HG02798 (cell line): Measurements from ENCODE around the gene EPHA10.

Source experiments
- ATAC-seq: cut with Tn5 transposase; IDR thresholded peaks from one replicate; pipeline ENCODE4 v1.9.1; 2021; ENCODE audit warnings: mild to moderate bottlenecking; ENCODE audit not compliant: unreplicated experiment, poor library complexity

The EPHA10 gene

DNA sequence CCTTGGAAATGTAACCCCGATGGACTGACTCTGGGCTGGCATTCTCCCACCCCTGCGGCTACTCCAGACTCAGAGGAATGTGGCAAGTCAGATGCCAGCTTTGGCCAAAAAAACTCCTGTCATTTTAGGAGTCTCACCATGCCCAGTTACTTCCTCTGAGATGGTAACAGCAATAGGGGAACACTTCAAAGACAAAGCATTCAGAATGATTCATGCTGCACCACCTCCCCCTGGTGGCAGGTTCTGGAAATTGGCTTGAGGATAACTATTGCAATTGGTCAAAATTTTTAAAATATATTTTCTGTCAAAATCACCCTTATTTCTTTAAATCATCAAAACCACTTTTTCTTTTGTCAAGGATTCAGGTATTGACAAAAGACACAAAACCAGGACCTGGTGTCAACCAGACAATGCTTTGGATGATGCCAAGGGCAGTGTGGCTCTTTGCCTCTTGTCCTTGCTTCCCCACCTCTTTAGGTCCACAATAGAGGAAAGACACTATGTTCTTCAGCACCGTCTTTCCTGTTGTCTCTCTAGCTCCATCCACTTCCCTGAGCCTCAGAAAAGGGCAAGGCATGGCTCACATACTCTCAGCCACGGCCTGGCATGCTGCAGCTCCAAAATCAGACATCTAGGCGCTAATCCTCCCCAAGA, 82.5 kb downstream of the EPHA10 start:
- ATAC-seq, result no peak

GRCh38 chr1:37680933-37681332, 84.0 kb downstream of the EPHA10 start:
- no peak for ATAC-seq

DNA sequence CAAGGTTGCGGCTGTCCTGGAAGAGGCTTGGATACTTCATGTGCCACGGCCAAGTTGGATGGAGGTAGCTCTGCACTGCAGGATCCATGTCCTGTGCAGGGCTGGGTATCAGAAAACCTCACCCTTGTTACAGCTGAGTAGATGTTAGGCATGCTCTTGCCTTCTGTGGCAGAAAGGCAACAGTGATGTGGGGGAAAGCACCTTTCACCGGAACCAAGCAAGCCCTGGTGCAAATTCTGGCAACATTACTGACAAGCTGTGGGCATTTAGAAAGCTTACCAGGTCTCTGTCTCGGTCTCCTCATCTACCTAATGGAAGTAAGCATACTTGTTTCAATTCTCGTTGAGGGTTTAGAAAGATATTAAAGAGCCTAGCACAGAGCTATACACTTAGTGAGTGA, 87.1 kb downstream of the EPHA10 start:
- ATAC-seq, result no peak

GRCh38 chr1:37677143-37677439, 87.8 kb downstream of the EPHA10 start:
- ATAC-seq, result no peak

DNA sequence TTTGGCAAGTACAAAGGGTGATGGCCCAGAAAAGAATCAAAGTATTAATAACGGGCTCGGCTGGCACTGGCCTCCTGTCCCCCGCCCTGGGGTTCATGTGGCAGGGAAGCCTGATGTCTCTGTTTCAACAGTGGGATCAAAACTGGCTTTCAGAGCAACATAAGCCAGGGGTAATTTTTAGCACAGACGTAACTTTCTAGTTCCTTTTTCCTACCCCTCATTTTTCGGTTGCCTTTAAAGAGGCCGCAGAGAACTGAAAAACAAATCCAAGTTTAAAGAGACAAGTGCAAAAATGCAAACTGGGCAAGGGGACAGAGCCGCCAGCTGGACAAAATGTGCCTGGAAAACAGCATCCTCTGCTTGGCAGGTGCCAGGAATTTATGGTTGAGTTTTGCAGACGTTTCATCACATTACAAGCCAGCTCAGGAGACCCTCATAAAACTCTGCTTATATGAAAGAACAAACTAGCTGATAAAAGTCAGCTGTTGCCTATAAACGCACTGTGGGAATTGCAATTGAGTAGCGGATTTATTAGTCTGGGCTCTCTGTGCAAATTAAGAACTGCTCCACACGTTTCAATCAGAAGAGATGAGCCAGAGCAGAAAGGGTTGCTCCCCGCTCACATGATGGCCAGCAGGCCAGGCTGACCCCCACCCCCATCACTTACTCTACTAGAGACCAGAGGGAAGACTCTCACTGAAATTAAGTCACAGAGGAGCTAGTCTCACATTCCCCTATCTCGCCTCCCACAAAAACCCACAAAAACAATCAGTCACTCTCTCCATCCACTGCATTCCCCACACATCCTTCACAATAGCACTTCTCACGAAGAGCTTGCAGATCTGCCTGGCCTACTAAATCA, 88.4 kb downstream of the EPHA10 start:
- no peak for ATAC-seq

- no peak for ATAC-seq
Observed at GRCh38 chr1:37673920-37674319, 91.0 kb downstream of the EPHA10 start.

DNA sequence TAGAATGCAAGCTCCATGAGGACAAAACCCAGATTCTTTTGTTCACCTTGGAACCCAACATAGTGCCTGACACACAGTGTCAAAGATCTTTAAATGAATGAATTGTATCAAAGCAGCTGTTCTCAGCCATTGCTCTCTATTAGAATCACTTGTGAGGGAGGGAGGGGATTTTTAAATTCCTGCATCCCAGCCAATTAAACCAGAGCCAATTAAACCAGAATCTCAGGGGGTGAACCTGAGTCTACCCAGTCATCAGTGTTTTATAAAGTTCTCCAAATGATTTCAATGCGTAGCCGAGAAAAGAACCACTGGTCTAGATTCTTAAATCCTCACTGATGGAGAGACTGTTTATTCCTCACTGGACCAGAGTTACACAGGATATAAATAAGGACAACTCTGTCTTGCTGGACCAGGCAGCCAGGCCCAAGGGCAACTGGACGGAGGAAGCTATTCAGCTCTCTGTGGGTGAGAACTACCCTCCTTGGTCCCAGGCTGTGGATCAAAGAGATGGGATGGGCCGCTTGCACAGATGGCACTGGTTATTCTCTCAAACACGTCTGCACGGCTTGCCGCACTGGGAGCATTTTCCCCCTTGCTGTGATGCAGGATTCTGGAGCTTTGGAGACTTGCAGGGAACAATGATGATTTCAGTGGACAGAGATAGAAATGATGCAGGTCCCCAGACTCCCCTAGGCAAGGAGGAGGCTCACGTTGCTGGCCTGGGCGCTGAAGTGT, 92.6 kb downstream of the EPHA10 start:
- no peak for ATAC-seq

DNA sequence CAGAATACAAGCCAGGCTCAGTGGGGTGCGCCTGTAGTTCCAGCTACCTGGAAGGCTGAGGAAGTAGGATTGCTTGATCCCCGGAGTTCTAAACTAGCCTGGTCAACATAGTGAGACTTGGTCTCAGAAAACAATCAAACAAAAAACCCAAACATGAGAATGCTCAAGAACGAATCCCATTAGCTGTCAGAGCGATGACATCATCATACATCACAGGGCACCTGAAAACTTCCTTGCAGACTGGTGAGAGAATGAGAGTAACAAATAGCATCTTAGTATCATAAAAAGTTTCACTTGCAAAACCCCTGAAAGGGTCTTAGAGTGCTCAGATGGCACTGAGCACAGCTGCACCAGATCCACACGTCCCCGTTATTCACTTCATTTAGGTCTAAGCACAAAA, 93.7 kb downstream of the EPHA10 start:
- ATAC-seq, result no peak

DNA sequence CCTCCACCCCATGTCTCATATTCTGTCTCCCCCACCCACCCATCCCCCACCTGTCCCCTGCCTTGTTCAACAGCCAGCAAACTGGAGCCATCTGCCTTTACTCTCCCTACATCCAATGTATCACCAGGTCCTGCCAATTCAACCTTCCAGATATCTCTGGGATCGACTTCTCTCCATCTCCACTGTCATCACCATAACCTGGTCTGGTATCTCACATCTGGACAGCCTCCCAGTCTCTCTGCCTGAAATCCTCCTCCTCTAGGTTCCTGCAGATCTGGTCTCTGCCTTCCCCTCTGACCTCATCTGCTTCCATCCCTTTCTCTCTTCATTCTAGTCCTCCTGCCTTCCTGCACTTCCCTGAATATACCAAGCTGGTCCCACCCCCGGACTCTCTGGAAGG, 94.8 kb downstream of the EPHA10 start:
- no peak for ATAC-seq

DNA sequence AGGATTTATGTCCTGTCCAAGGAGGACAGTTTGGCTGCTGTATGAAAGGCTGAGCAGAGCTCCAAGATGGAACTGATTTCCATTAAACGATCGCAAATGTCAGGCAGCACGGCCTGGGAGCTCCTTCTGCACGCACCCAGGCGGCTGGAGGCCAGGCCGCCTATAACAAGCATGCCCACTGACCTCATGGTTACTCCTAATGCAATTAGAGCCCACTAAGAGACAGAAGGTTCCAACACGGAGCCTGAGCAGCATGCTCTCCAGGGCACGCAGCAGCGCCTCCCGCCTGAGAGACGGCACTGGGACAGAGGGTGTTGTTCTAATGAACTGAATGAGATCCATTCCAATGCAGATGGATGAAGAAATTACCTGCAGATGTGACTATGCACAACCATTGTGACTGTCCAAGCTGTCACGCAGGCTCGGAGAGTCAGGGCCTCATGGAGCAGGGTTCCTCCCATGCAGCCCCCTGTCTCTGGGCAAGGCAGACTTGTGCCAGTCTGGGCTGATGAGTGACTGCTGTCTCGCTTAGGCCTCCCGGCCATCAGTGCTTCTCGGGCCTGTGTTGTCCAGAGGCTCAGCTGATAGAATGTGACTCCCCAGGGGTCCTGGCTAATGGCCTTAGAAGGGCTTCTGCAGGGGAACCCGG, 97.8 kb downstream of the EPHA10 start:
- ATAC-seq, result no peak

DNA sequence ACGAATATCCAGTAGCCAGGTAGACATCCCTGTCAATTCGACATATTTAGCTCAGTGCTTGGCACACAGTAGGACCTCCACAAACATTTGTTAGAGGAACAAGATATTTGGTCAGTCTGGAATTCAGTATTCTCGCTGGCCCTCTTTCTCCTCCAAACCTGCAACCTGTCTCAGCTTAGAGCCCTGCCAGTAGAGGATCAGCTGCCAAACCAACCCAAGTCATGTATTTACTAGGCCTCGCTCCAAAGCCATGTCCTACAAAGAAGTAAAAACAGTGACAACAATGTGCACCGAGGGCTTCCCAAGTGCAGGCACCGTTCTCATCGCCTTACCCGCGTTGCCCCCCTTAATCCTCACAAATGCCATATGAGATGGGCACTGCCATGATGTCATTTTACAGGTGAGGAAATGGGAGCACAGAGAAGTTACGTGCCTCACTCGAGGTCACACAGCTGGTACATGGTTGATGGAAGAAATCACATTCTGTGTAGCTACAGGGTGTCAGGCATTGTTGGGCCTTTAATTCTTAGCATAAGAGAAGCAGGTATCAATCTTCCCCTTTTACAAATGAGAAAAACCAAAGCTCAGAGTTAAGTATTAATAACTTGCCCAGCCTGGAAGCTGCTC, 98.6 kb downstream of the EPHA10 start:
- no peak for ATAC-seq
